ENCODE data around the gene MARCHF10. TPM values are rescaled to one million over a fixed set of nuclear protein-coding genes. Genes with fewer than 3 reads are reported as not detected.

Gene MARCHF10
- polyA plus RNA-seq, 3 donors: not detected

GRCh38 chr17:62825182-62825581 lies 17.1 kb upstream of the MARCHF10 start:
- no peak overlapping the region for H3K27ac Mint-ChIP-seq
- no peaks in the 10 kb centered on the region for H3K36me3 ChIP-seq (replicated peaks in 1 of 2; ENCODE audit: control insufficient read depth in 1 of 2, insufficient read depth in 2 of 2, low read length in 2 of 2)
- H3K4me2 ChIP-seq (replicated peaks; ENCODE audit: extremely low read depth, low read length, poor library complexity, severe bottlenecking): no peak overlapping the region
- no peaks in the 10 kb centered on the region for H4K20me1 ChIP-seq (ENCODE audit: insufficient read depth, low read length)
- H3K9me3 Mint-ChIP-seq: no peaks in the 10 kb centered on the region
- no peak overlapping the region for H3K4me3 ChIP-seq (replicated peaks in 1 of 3; ENCODE audit: low read depth in 2 of 3, low read length in 3 of 3)
- H3K9me3 ChIP-seq (replicated peaks in 1 of 2; ENCODE audit: control insufficient read depth in 1 of 2, insufficient read depth in 1 of 2, low read length in 2 of 2): no peaks in the 10 kb centered on the region
- peaks cover 0 to 2% (median 0%) of the 10 kb centered on the region in 3 donors for H3K27me3 Mint-ChIP-seq (ENCODE audit: low read depth in 3 of 3)
- no peak for TF ChIP-seq CTCF (IDR thresholded peaks at IDR 0.05)
- peaks cover 8 to 16% of the 10 kb centered on the region in 2 donors for H3K4me1 ChIP-seq (ENCODE audit: control insufficient read depth in 1 of 2, insufficient read depth in 2 of 2, low read length in 2 of 2)
- H3K4me3 Mint-ChIP-seq: no peak overlapping the region
- peaks cover 14% of the 10 kb centered on the region for H3K4me1 Mint-ChIP-seq
- DNase-seq: no peak
- no peaks in the 10 kb centered on the region for H3K27me3 ChIP-seq (ENCODE audit: control insufficient read depth in 2 of 2, insufficient read depth in 2 of 2, low read length in 2 of 2)
- H3K27ac ChIP-seq (ENCODE audit: low read depth in 1 of 2, low read length in 2 of 2): no peak overlapping the region
- WGBS (ENCODE audit: insufficient coverage): 100% methylated on average over 1 of the region's 3 CpGs
- no peak overlapping the region for H2AFZ ChIP-seq (ENCODE audit: insufficient read depth, low read depth, low read length, poor library complexity, severe bottlenecking)
- no peaks in the 10 kb centered on the region for H3K79me2 ChIP-seq (ENCODE audit: insufficient read depth, low read length)
- no peak overlapping the region for H3K9ac ChIP-seq (ENCODE audit: insufficient read depth, low read length, poor library complexity, severe bottlenecking)
- intact Hi-C loops (cut with micrococcal nuclease): no loop called here
- H3K36me3 Mint-ChIP-seq: no peaks in the 10 kb centered on the region

GRCh38 chr17:62824290-62825131 lies 16.4 kb upstream of the MARCHF10 start:
- Histone ChIP-seq H2AFZ (ENCODE audit: insufficient read depth, low read depth, low read length, poor library complexity, severe bottlenecking) (no peak overlapping the region), H3K4me2 (replicated peaks; ENCODE audit: extremely low read depth, low read length, poor library complexity, severe bottlenecking) (no peak overlapping the region)

More at GRCh38 chr17:62824290-62825131, 16.4 kb upstream of the MARCHF10 start:
- H3K9me3 Mint-ChIP-seq: no peaks in the 10 kb centered on the region
- H4K20me1 ChIP-seq (ENCODE audit: insufficient read depth, low read length): no peaks in the 10 kb centered on the region
- no peak overlapping the region for H3K4me3 ChIP-seq (replicated peaks in 1 of 3; ENCODE audit: low read depth in 2 of 3, low read length in 3 of 3)
- H3K4me3 Mint-ChIP-seq: no peak overlapping the region
- no peak for DNase-seq
- 93% methylated on average over 3 of the region's 7 CpGs for WGBS (ENCODE audit: insufficient coverage)
- no peaks in the 10 kb centered on the region for H3K36me3 Mint-ChIP-seq
- H3K4me1 Mint-ChIP-seq: peaks cover 21% of the 10 kb centered on the region
- peaks cover 8 to 22% of the 10 kb centered on the region in 2 donors for H3K4me1 ChIP-seq (ENCODE audit: control insufficient read depth in 1 of 2, insufficient read depth in 2 of 2, low read length in 2 of 2)
- H3K36me3 ChIP-seq (replicated peaks in 1 of 2; ENCODE audit: control insufficient read depth in 1 of 2, insufficient read depth in 2 of 2, low read length in 2 of 2): no peaks in the 10 kb centered on the region
- H3K79me2 ChIP-seq (ENCODE audit: insufficient read depth, low read length): no peaks in the 10 kb centered on the region
- no peak overlapping the region for H3K27ac ChIP-seq (ENCODE audit: low read depth in 1 of 2, low read length in 2 of 2)
- no peak for TF ChIP-seq CTCF (IDR thresholded peaks at IDR 0.05)
- H3K9me3 ChIP-seq (replicated peaks in 1 of 2; ENCODE audit: control insufficient read depth in 1 of 2, insufficient read depth in 1 of 2, low read length in 2 of 2): no peaks in the 10 kb centered on the region
- H3K27ac Mint-ChIP-seq: no peak overlapping the region
- H3K9ac ChIP-seq (ENCODE audit: insufficient read depth, low read length, poor library complexity, severe bottlenecking): no peak overlapping the region
- intact Hi-C loops (cut with micrococcal nuclease): no loop called here
- H3K27me3 ChIP-seq (ENCODE audit: control insufficient read depth in 2 of 2, insufficient read depth in 2 of 2, low read length in 2 of 2): no peaks in the 10 kb centered on the region
- peaks cover 0 to 2% (median 2%) of the 10 kb centered on the region in 3 donors for H3K27me3 Mint-ChIP-seq (ENCODE audit: low read depth in 3 of 3)

Data from CD14-positive monocyte (primary cell).